ENCODE measurements around the gene IL1RAPL2.

IL1RAPL2 gene

GRCh38 chrX:105219454-105220401, 653.7 kb downstream of the IL1RAPL2 start:
- TF ChIP-seq RAD21 (IDR thresholded peaks at IDR 0.05; ENCODE audit: low read depth) (no peak), FOXM1 (IDR thresholded peaks at IDR 0.05; ENCODE audit: borderline replicate concordance, low read depth) (no peak), MAX (IDR thresholded peaks at IDR 0.05) (no peak), TEAD4 (IDR thresholded peaks at IDR 0.05) (no peak), CEBPB (IDR thresholded peaks at IDR 0.05) (no peak), EGR1 (IDR thresholded peaks at IDR 0.05) (no peak)

GRCh38 chrX:105220636-105221035, 654.6 kb downstream of the IL1RAPL2 start, which contains the start of gene TEX13A:
TSS of gene TEX13A (minus strand) at chrX:105220694. CDS start at chrX:105220397, 297 bp downstream.
- TF ChIP-seq ZBTB7A (IDR thresholded peaks at IDR 0.05; ENCODE audit: low read depth) (no peak), TEAD4 (IDR thresholded peaks at IDR 0.05) (no peak), CREB1 (IDR thresholded peaks at IDR 0.05; ENCODE audit: low read depth) (no peak), YY1 (IDR thresholded peaks at IDR 0.05; ENCODE audit: low read depth) (no peak), USF1 (IDR thresholded peaks at IDR 0.05) (no peak), EGR1 (IDR thresholded peaks at IDR 0.05) (no peak), TCF12 (IDR thresholded peaks at IDR 0.05; ENCODE audit: low read depth) (no peak), RAD21 (IDR thresholded peaks at IDR 0.05; ENCODE audit: low read depth) (no peak), NFIC (IDR thresholded peaks at IDR 0.05) (no peak), MAX (IDR thresholded peaks at IDR 0.05) (no peak), TAF1 (IDR thresholded peaks at IDR 0.05; ENCODE audit: low read depth) (no peak), EP300 (IDR thresholded peaks at IDR 0.05; ENCODE audit: borderline replicate concordance) (no peak), FOXM1 (IDR thresholded peaks at IDR 0.05; ENCODE audit: borderline replicate concordance, low read depth) (no peak), REST (IDR thresholded peaks at IDR 0.05; ENCODE audit: low read depth) (no peak), CEBPB (IDR thresholded peaks at IDR 0.05) (no peak)

- no peak for TF ChIP-seq FOXM1 (IDR thresholded peaks at IDR 0.05; ENCODE audit: borderline replicate concordance, low read depth)
- TF ChIP-seq TAF1 (IDR thresholded peaks at IDR 0.05; ENCODE audit: low read depth), result no peak
- TF ChIP-seq MAX (IDR thresholded peaks at IDR 0.05), result no peak
- no peak for TF ChIP-seq TCF12 (IDR thresholded peaks at IDR 0.05; ENCODE audit: low read depth)
- TF ChIP-seq CEBPB (IDR thresholded peaks at IDR 0.05), result no peak
- no peak for TF ChIP-seq NFIC (IDR thresholded peaks at IDR 0.05)
- no peak for TF ChIP-seq EP300 (IDR thresholded peaks at IDR 0.05; ENCODE audit: borderline replicate concordance)
- TF ChIP-seq RAD21 (IDR thresholded peaks at IDR 0.05; ENCODE audit: low read depth), result no peak
Observed at GRCh38 chrX:105221374-105221773, 655.4 kb downstream of the IL1RAPL2 start.

- no peak for TF ChIP-seq TEAD4 (IDR thresholded peaks at IDR 0.05)
- TF ChIP-seq YY1 (IDR thresholded peaks at IDR 0.05; ENCODE audit: low read depth), result no peak
- TF ChIP-seq NFIC (IDR thresholded peaks at IDR 0.05), result no peak
- no peak for TF ChIP-seq MAX (IDR thresholded peaks at IDR 0.05)
- no peak for TF ChIP-seq CREB1 (IDR thresholded peaks at IDR 0.05; ENCODE audit: low read depth)
- TF ChIP-seq REST (IDR thresholded peaks at IDR 0.05; ENCODE audit: low read depth), result no peak
- no peak for TF ChIP-seq RAD21 (IDR thresholded peaks at IDR 0.05; ENCODE audit: low read depth)
- TF ChIP-seq TAF1 (IDR thresholded peaks at IDR 0.05; ENCODE audit: low read depth), result no peak
- TF ChIP-seq EGR1 (IDR thresholded peaks at IDR 0.05), result no peak
- TF ChIP-seq ZBTB7A (IDR thresholded peaks at IDR 0.05; ENCODE audit: low read depth), result no peak
- no peak for TF ChIP-seq TCF12 (IDR thresholded peaks at IDR 0.05; ENCODE audit: low read depth)
- no peak for TF ChIP-seq FOXM1 (IDR thresholded peaks at IDR 0.05; ENCODE audit: borderline replicate concordance, low read depth)
- TF ChIP-seq CEBPB (IDR thresholded peaks at IDR 0.05), result no peak
- TF ChIP-seq EP300 (IDR thresholded peaks at IDR 0.05; ENCODE audit: borderline replicate concordance), result no peak
- no peak for TF ChIP-seq USF1 (IDR thresholded peaks at IDR 0.05)
Observed at GRCh38 chrX:105226499-105226898, 660.5 kb downstream of the IL1RAPL2 start.

GRCh38 chrX:105228602-105229001, 662.6 kb downstream of the IL1RAPL2 start:
- TF ChIP-seq FOXM1 (IDR thresholded peaks at IDR 0.05; ENCODE audit: borderline replicate concordance, low read depth) (no peak), ZBTB7A (IDR thresholded peaks at IDR 0.05; ENCODE audit: low read depth) (no peak)
